Measurements from ENCODE around the gene LINGO3.

The LINGO3 gene

DNA sequence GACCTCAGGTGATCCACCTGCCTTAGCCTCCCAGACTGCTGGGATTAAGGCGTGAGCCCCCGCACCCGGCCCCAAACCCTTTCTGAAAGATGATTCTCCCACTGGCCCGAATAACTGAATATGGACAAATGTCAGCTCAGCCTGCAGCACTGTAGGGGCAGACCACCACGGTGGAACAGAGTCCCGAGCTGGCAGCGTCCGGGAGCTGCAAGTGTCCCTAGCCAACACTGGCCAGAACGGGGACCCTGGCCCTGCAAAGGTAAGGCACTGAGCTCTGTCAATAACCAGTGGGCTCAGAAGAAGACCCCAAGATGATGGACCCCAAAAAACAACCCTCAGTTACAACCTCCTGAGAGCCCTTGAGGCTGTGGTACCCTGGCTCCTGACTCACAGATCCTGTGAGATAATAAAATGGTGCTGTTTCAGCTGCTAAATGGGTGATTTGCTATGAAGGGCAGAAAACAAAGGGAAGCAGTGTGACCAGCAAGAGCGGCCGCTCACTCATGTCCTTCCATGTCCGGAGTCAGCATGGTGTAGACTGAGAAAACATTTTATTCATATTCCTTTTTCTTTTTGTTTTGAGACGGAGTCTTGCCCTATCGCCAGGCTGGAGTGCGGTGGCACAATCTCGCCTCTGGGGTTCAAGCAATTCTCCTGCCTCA, 18.9 kb upstream of the LINGO3 start:
- Histone ChIP-seq H3K4me3 (ENCODE audit: low read depth, low read length) (peak overlapping the region; percentile 99), H3K79me2 (ENCODE audit: control insufficient read depth, insufficient read depth, low read length, unreplicated experiment) (peaks cover 33% of the 10 kb centered on the region), H2AFZ (ENCODE audit: low read length, unreplicated experiment) (no peak overlapping the region), H3K27ac (ENCODE audit: low read depth, low read length) (peak overlapping the region; percentile 67; the same call in 1 of the 2 replicates), H3K36me3 (ENCODE audit: insufficient read depth, low read length) (no peaks in the 10 kb centered on the region), H3K4me1 (ENCODE audit: control insufficient read depth, insufficient read depth, low read length, unreplicated experiment) (peaks cover 10% of the 10 kb centered on the region), H3K27me3 (ENCODE audit: insufficient read depth, low read length) (no peaks in the 10 kb centered on the region)

DNA sequence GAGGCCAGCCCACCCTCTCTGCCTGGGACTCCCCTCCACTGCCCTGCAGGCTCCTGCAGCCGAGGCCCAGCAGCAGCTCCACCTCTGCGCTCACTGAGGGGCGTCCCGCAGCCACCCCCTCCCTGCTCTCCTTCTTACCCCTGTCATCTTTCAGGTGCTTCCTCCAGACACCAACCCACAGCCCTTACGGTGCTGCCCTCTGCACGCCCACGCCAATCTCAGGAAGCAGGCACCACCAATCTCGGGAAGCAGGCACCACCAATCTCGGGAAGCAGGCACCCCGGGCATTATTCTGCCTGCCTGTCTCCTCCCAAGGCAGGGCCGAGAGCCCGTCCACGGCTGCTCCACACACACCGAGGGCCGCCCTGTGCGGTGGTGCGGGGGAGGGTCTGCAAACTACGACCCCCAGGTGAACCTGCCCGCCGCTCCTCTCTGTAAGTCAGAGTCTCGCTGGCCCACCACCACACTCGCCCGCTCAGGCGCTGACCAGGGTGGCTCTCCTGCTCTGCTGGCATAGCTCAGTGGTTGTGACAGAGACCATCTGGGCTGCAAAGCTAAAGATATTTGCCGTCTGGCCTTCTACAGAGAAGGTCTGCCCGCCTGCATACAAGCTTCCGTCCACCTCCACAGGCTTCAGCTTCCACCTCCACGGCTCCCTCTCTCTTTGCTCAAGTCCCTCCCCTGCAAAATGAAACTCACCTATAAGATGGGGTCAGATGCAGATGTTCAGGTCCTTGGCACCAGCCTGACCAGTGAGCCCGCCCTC, 17.5 kb upstream of the LINGO3 start:
- no peak overlapping the region for H2AFZ ChIP-seq (ENCODE audit: low read length, unreplicated experiment)
- peaks cover 10% of the 10 kb centered on the region for H3K4me1 ChIP-seq (ENCODE audit: control insufficient read depth, insufficient read depth, low read length, unreplicated experiment)
- H3K36me3 ChIP-seq (ENCODE audit: insufficient read depth, low read length): no peaks in the 10 kb centered on the region
- no peak overlapping the region for H3K4me3 ChIP-seq (ENCODE audit: low read depth, low read length)
- H3K79me2 ChIP-seq (ENCODE audit: control insufficient read depth, insufficient read depth, low read length, unreplicated experiment): peaks cover 22% of the 10 kb centered on the region
- no peaks in the 10 kb centered on the region for H3K27me3 ChIP-seq (ENCODE audit: insufficient read depth, low read length)
- H3K27ac ChIP-seq (ENCODE audit: low read depth, low read length): no peak overlapping the region

DNA sequence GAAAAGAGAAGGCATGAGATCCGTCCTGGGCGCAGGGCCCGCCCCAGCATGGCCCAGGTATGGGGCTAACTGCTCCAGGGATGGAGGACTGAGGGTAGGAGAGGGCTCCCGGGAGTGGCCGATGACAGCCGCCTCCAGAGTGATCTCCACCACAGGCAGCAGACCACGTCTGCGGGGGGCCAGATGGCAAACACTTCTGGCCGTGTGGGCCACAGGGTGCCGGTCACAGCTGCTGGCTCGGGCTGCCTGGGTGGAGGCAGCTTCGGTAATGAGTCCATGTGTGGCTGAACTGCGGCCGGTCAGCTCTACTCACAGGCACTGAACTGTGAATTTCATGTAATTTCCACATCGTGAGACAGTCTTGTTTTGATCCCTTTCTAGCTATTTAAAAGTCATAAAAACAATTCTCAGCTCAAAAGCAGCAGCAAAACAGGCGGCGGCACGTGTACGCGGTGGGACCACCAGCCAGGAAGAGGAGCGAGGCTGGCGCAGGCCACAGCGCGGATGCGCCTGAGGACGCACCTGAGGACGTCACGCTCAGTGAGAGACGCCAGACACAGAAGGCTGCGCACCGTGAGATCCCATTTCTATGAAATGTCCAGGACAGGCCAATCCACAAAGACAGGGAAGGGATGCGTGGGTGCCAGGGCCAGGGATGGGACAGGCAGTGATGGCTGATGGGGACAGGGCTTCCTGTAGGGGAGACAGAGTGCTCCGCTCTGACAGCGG, 16.4 kb upstream of the LINGO3 start:
- no peaks in the 10 kb centered on the region for H3K36me3 ChIP-seq (ENCODE audit: insufficient read depth, low read length)
- H2AFZ ChIP-seq (ENCODE audit: low read length, unreplicated experiment): no peak overlapping the region
- H3K4me1 ChIP-seq (ENCODE audit: control insufficient read depth, insufficient read depth, low read length, unreplicated experiment): peaks cover 5% of the 10 kb centered on the region
- no peaks in the 10 kb centered on the region for H3K27me3 ChIP-seq (ENCODE audit: insufficient read depth, low read length)
- H3K79me2 ChIP-seq (ENCODE audit: control insufficient read depth, insufficient read depth, low read length, unreplicated experiment): peaks cover 17% of the 10 kb centered on the region
- H3K4me3 ChIP-seq (ENCODE audit: low read depth, low read length): no peak overlapping the region
- H3K27ac ChIP-seq (ENCODE audit: low read depth, low read length): no peak overlapping the region

DNA sequence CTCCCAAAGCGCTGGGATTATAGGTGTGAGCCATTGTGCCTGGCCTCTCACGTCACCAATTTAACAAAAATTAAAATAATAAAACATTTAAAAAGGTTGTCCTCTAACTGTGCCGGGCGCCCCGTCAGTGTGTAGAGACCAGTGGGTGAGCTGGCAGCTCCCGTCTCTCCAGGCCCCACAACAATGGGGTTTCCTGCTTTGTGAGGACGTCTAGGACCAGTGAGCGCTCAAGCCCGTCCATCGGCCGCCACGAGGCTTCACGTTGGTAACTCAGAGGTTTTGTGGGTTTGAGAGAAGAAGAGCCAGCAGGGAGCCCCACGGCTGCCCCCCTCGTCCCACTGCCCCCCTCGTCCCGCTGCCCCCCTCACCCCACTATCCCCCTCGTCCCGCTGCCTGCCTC, 15.8 kb upstream of the LINGO3 start:
- Histone ChIP-seq H3K36me3 (ENCODE audit: insufficient read depth, low read length) (no peaks in the 10 kb centered on the region), H3K27me3 (ENCODE audit: insufficient read depth, low read length) (no peaks in the 10 kb centered on the region), H3K4me3 (ENCODE audit: low read depth, low read length) (no peak overlapping the region), H2AFZ (ENCODE audit: low read length, unreplicated experiment) (no peak overlapping the region), H3K27ac (ENCODE audit: low read depth, low read length) (no peak overlapping the region), H3K4me1 (ENCODE audit: control insufficient read depth, insufficient read depth, low read length, unreplicated experiment) (peaks cover 4% of the 10 kb centered on the region), H3K79me2 (ENCODE audit: control insufficient read depth, insufficient read depth, low read length, unreplicated experiment) (peaks cover 10% of the 10 kb centered on the region)

- peaks cover 2% of the 10 kb centered on the region for H3K4me1 ChIP-seq (ENCODE audit: control insufficient read depth, insufficient read depth, low read length, unreplicated experiment)
- H3K27me3 ChIP-seq (ENCODE audit: insufficient read depth, low read length): no peaks in the 10 kb centered on the region
Measured at GRCh38 chr19:2321565-2322283, 13.8 kb upstream of the LINGO3 start.

DNA sequence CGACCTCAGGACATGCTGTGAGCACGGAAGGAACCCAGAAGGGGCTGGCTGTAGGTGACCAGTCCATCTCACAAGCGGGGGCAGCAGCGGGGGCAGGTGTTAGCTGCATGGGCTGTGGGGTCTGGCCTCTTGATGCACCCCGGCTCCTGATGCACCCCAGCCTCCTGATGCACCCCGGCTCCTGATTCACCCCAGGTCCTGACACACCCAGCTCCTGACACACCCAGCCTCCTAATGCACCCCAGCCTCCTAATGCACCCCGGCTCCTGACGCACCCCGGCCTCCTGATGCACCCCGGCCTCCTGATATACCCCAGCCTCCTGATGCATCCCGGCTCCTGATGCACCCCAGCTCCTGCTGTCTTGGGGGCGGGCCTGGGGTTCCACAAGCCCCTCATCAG, 13.0 kb upstream of the LINGO3 start:
- Histone ChIP-seq H3K27ac (ENCODE audit: low read depth, low read length) (no peak overlapping the region), H3K4me3 (ENCODE audit: low read depth, low read length) (no peak overlapping the region), H3K27me3 (ENCODE audit: insufficient read depth, low read length) (no peaks in the 10 kb centered on the region), H3K36me3 (ENCODE audit: insufficient read depth, low read length) (no peaks in the 10 kb centered on the region), H3K4me1 (ENCODE audit: control insufficient read depth, insufficient read depth, low read length, unreplicated experiment) (no peaks in the 10 kb centered on the region), H2AFZ (ENCODE audit: low read length, unreplicated experiment) (no peak overlapping the region), H3K79me2 (ENCODE audit: control insufficient read depth, insufficient read depth, low read length, unreplicated experiment) (no peaks in the 10 kb centered on the region)

More at GRCh38 chr19:2321565-2322283, 13.8 kb upstream of the LINGO3 start:
- Histone ChIP-seq H3K36me3 (ENCODE audit: insufficient read depth, low read length) (no peaks in the 10 kb centered on the region), H3K79me2 (ENCODE audit: control insufficient read depth, insufficient read depth, low read length, unreplicated experiment) (peaks cover 2% of the 10 kb centered on the region), H2AFZ (ENCODE audit: low read length, unreplicated experiment) (no peak overlapping the region), H3K4me3 (ENCODE audit: low read depth, low read length) (no peak overlapping the region), H3K27ac (ENCODE audit: low read depth, low read length) (no peak overlapping the region)

DNA sequence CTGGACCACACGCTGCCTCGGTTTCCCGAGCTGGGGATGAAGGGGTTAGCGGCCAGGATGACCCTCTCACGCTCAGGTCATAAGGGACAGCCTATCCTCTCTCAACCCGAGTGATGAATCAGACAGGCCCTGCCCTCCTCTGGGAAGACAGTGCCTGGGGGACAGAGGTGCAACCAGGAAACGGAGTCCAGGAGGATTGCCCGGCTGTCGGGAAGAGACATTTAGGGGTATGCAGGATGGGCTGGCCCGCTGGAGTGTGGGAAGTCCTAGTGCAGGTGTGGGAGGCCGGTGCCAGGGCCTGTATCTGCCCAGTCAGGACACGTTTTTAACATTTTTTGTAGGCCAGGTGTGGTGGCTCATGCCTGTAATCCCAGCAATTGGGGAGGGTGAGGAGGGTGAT, 12.1 kb upstream of the LINGO3 start:
- Histone ChIP-seq H3K27me3 (ENCODE audit: insufficient read depth, low read length) (no peaks in the 10 kb centered on the region), H2AFZ (ENCODE audit: low read length, unreplicated experiment) (no peak overlapping the region), H3K4me3 (ENCODE audit: low read depth, low read length) (no peak overlapping the region), H3K79me2 (ENCODE audit: control insufficient read depth, insufficient read depth, low read length, unreplicated experiment) (no peaks in the 10 kb centered on the region), H3K27ac (ENCODE audit: low read depth, low read length) (no peak overlapping the region), H3K36me3 (ENCODE audit: insufficient read depth, low read length) (no peaks in the 10 kb centered on the region), H3K4me1 (ENCODE audit: control insufficient read depth, insufficient read depth, low read length, unreplicated experiment) (no peaks in the 10 kb centered on the region)

- Histone ChIP-seq H3K4me1 (ENCODE audit: control insufficient read depth, insufficient read depth, low read length, unreplicated experiment) (no peaks in the 10 kb centered on the region), H3K27ac (ENCODE audit: low read depth, low read length) (no peak overlapping the region), H3K36me3 (ENCODE audit: insufficient read depth, low read length) (no peaks in the 10 kb centered on the region), H2AFZ (ENCODE audit: low read length, unreplicated experiment) (no peak overlapping the region), H3K4me3 (ENCODE audit: low read depth, low read length) (no peak overlapping the region), H3K27me3 (ENCODE audit: insufficient read depth, low read length) (no peaks in the 10 kb centered on the region), H3K79me2 (ENCODE audit: control insufficient read depth, insufficient read depth, low read length, unreplicated experiment) (no peaks in the 10 kb centered on the region)
Measured at GRCh38 chr19:2319551-2319950, 11.6 kb upstream of the LINGO3 start.

DNA sequence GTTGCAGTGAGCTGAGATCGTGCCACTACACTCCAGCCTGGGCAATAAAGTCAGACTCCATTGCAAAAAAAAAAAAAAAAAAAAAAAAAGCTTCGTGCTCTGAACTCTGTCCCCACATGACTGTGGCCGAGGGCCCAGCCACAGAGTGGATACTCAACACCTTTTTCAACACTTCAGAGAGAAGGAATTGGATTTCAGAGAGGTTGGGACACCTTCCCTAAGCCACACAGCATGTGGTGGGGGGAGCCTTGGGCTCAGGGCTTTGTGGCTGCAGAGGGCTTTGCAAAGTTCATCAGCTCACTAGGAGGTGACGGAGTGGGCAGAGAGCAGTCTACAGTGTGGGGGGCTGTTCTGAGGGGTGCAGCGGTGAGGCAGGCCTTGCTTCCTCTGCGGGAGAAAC, 11.0 kb upstream of the LINGO3 start:
- no peaks in the 10 kb centered on the region for H3K36me3 ChIP-seq (ENCODE audit: insufficient read depth, low read length)
- no peaks in the 10 kb centered on the region for H3K4me1 ChIP-seq (ENCODE audit: control insufficient read depth, insufficient read depth, low read length, unreplicated experiment)
- no peak overlapping the region for H2AFZ ChIP-seq (ENCODE audit: low read length, unreplicated experiment)
- no peak overlapping the region for H3K4me3 ChIP-seq (ENCODE audit: low read depth, low read length)
- no peaks in the 10 kb centered on the region for H3K79me2 ChIP-seq (ENCODE audit: control insufficient read depth, insufficient read depth, low read length, unreplicated experiment)
- H3K27ac ChIP-seq (ENCODE audit: low read depth, low read length): no peak overlapping the region
- no peaks in the 10 kb centered on the region for H3K27me3 ChIP-seq (ENCODE audit: insufficient read depth, low read length)

GRCh38 chr19:2317756-2318155, 9.8 kb upstream of the LINGO3 start:
- H2AFZ ChIP-seq (ENCODE audit: low read length, unreplicated experiment): no peak overlapping the region
- H3K79me2 ChIP-seq (ENCODE audit: control insufficient read depth, insufficient read depth, low read length, unreplicated experiment): no peaks in the 10 kb centered on the region
- H3K27ac ChIP-seq (ENCODE audit: low read depth, low read length): no peak overlapping the region
- no peak overlapping the region for H3K4me3 ChIP-seq (ENCODE audit: low read depth, low read length)
- H3K36me3 ChIP-seq (ENCODE audit: insufficient read depth, low read length): no peaks in the 10 kb centered on the region
- no peaks in the 10 kb centered on the region for H3K27me3 ChIP-seq (ENCODE audit: insufficient read depth, low read length)
- H3K4me1 ChIP-seq (ENCODE audit: control insufficient read depth, insufficient read depth, low read length, unreplicated experiment): no peaks in the 10 kb centered on the region
